ENCODE results near the gene PAQR4.

PAQR4 gene

DNA sequence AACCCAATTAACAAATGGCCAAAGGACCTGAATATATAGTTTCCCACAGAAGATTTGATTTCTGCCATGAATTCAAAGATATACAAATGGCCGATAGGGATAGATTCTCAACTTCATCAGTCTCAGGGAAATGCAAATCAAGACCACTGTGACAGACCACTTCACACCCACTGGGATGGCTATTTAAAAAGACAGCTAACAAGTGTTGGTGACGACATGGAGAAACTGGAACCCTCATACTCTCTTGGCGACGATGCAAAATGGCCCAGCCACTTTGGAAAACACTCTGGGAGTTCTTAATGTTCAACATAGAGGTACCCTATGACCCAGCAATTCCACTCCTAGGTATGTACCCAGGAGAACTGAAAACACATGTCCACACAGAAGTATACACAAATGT, 22.5 kb upstream of the PAQR4 start:
- Histone ChIP-seq H3K4me3 (ENCODE audit: low read length) (no peak overlapping the region), H3K27me3 (ENCODE audit: low read depth, low read length) (no peaks in the 10 kb centered on the region), H3K4me1 (ENCODE audit: low read length) (peaks cover 9% of the 10 kb centered on the region), H3K36me3 (replicated peaks; ENCODE audit: low read depth, low read length) (peaks cover 2% of the 10 kb centered on the region), H3K4me2 (ENCODE audit: low read length) (no peak overlapping the region), H4K20me1 (ENCODE audit: insufficient read depth, low read length) (no peaks in the 10 kb centered on the region), H3K27ac (ENCODE audit: low read length) (no peak overlapping the region), H2AFZ (ENCODE audit: low read depth, low read length) (no peak overlapping the region), H3K9ac (ENCODE audit: low read length) (no peak overlapping the region), H3K9me3 (ENCODE audit: insufficient read depth, low read length) (no peaks in the 10 kb centered on the region), H3K79me2 (ENCODE audit: low read length) (no peaks in the 10 kb centered on the region)
- TF ChIP-seq EZH2phosphoT487 (IDR thresholded peaks at IDR 0.05; ENCODE audit: low read depth), result no peak
- TF ChIP-seq, protein P1, sequence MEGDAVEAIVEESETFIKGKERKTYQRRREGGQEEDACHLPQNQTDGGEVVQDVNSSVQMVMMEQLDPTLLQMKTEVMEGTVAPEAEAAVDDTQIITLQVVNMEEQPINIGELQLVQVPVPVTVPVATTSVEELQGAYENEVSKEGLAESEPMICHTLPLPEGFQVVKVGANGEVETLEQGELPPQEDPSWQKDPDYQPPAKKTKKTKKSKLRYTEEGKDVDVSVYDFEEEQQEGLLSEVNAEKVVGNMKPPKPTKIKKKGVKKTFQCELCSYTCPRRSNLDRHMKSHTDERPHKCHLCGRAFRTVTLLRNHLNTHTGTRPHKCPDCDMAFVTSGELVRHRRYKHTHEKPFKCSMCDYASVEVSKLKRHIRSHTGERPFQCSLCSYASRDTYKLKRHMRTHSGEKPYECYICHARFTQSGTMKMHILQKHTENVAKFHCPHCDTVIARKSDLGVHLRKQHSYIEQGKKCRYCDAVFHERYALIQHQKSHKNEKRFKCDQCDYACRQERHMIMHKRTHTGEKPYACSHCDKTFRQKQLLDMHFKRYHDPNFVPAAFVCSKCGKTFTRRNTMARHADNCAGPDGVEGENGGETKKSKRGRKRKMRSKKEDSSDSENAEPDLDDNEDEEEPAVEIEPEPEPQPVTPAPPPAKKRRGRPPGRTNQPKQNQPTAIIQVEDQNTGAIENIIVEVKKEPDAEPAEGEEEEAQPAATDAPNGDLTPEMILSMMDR (IDR thresholded peaks at IDR 0.05; ENCODE audit: low read depth, low read length), result no peak

DNA sequence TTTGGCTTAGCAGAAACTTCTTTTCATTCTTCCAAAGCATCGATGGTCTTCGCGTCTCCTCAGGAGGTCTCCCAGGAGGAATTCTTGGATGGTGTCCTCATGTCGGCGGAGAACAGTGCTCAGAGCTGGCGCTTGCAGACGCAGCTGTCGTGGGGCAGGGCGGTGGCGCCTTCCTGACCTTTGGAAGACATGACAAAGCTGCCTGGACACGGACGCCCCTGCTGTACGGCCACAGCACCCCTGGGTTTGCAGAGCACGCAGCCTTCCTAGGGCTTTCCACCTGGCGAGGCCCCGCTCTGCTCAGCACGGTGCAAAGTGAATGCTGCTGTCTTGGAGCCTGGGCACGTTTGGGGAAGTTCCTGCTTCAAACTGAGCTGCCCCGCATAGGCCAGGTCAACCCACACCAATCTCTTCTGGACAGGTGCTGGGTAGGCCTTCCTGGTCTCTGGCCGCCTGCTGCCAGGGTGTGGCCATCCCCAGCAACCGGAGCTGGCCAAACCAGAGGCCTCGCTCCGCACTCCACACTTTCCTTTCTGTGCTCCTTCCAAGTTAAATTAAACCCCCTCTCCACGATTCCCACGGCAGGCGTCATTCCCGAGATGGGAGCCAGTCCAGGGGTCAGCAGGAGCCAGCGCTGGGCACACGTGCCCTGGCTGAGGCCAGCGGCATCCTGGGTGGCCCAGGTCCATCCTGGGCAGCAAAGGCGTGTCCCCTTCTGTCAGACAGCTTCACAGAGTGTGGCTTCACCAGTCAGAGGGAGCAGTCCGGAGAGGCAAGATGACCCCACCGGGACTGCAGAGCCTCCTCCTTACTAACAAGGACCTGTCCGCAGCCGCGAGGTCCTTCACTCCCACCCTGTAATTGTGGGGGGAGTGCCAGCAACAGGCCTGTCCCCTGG, 20.1 kb upstream of the PAQR4 start:
- Histone ChIP-seq H3K4me1 (ENCODE audit: low read length) (peaks cover 3% of the 10 kb centered on the region), H3K27me3 (ENCODE audit: low read depth, low read length) (peaks cover 3% of the 10 kb centered on the region; the same call in 1 of the 2 replicates), H3K9me3 (ENCODE audit: insufficient read depth, low read length) (no peaks in the 10 kb centered on the region), H3K27ac (ENCODE audit: low read length) (no peak overlapping the region), H3K9ac (ENCODE audit: low read length) (no peak overlapping the region), H3K4me3 (ENCODE audit: low read length) (no peak overlapping the region), H3K36me3 (replicated peaks; ENCODE audit: low read depth, low read length) (peaks cover 2% of the 10 kb centered on the region), H3K4me2 (ENCODE audit: low read length) (no peak overlapping the region), H2AFZ (ENCODE audit: low read depth, low read length) (no peak overlapping the region), H4K20me1 (ENCODE audit: insufficient read depth, low read length) (no peaks in the 10 kb centered on the region), H3K79me2 (ENCODE audit: low read length) (no peaks in the 10 kb centered on the region)
- TF ChIP-seq EZH2phosphoT487 (IDR thresholded peaks at IDR 0.05; ENCODE audit: low read depth), result no peak
- TF ChIP-seq, protein P1 (IDR thresholded peaks at IDR 0.05; ENCODE audit: low read depth, low read length), result no peak

DNA sequence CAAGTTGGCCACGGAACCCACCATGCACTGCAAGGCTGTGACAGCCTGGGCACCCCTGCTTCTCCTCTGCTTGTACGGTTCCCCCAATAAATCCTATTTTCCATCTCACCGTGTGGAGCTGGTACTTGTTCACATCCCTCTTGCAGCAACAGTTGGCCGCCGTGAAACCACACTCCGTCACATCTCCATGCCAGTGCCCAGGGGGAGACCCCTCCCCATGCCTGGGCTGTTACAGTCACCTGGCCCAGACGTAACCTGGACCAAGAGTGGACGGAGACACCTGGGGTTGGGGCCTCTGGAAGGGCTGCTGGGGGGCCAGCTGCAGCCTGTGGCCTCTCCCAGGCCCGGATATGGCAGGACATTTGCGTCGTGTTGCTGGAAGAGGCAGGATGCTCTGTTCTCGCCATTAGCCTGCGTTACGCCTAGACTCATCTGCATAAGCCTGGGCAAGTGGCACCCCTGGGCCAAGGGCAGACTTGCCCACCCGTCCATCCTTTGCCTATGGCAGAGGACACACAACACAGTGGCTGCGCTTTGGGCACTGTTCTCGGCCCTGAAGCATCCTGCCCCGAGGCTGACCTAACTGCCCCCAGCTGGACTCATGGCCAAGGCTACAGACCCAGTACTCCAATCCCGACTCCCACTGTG, 19.3 kb upstream of the PAQR4 start:
- Histone ChIP-seq H4K20me1 (ENCODE audit: insufficient read depth, low read length) (no peaks in the 10 kb centered on the region), H3K4me2 (ENCODE audit: low read length) (no peak overlapping the region), H3K27ac (ENCODE audit: low read length) (no peak overlapping the region), H3K27me3 (ENCODE audit: low read depth, low read length) (peaks cover 3% of the 10 kb centered on the region; the same call in 1 of the 2 replicates), H2AFZ (ENCODE audit: low read depth, low read length) (no peak overlapping the region), H3K79me2 (ENCODE audit: low read length) (no peaks in the 10 kb centered on the region), H3K36me3 (replicated peaks; ENCODE audit: low read depth, low read length) (peaks cover 2% of the 10 kb centered on the region), H3K4me1 (ENCODE audit: low read length) (peaks cover 11% of the 10 kb centered on the region), H3K9ac (ENCODE audit: low read length) (no peak overlapping the region), H3K9me3 (ENCODE audit: insufficient read depth, low read length) (no peaks in the 10 kb centered on the region), H3K4me3 (ENCODE audit: low read length) (no peak overlapping the region)
- TF ChIP-seq, protein P1 (IDR thresholded peaks at IDR 0.05; ENCODE audit: low read depth, low read length), result no peak
- TF ChIP-seq EZH2phosphoT487 (IDR thresholded peaks at IDR 0.05; ENCODE audit: low read depth), result no peak

DNA sequence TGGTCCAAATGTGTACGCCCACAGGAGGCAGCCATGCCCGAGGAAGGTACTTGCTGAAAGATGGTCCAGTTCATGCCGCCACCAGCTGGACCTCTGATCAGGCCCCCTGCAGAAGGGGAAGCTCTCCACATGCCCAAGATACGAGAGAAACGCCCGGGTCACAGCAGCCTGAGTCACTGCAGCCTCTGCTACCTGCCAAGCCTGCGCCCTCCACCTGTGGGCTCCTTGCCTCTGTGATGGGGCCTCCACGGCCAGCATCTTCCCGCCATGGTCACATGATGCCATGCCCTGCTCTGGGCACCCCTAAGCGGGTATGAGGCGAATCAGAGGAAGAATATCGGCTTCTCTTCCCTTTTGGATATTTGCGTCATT, 18.8 kb upstream of the PAQR4 start:
- Histone ChIP-seq H3K79me2 (ENCODE audit: low read length) (no peaks in the 10 kb centered on the region), H3K9me3 (ENCODE audit: insufficient read depth, low read length) (no peaks in the 10 kb centered on the region), H3K9ac (ENCODE audit: low read length) (no peak overlapping the region), H3K4me3 (ENCODE audit: low read length) (no peak overlapping the region), H2AFZ (ENCODE audit: low read depth, low read length) (no peak overlapping the region), H3K4me1 (ENCODE audit: low read length) (peaks cover 16% of the 10 kb centered on the region), H3K27me3 (ENCODE audit: low read depth, low read length) (peaks cover 3% of the 10 kb centered on the region; the same call in 1 of the 2 replicates), H3K36me3 (replicated peaks; ENCODE audit: low read depth, low read length) (peaks cover 2% of the 10 kb centered on the region), H3K4me2 (ENCODE audit: low read length) (no peak overlapping the region), H3K27ac (ENCODE audit: low read length) (no peak overlapping the region), H4K20me1 (ENCODE audit: insufficient read depth, low read length) (no peaks in the 10 kb centered on the region)
- TF ChIP-seq EZH2phosphoT487 (IDR thresholded peaks at IDR 0.05; ENCODE audit: low read depth), result no peak
- TF ChIP-seq, protein P1 (IDR thresholded peaks at IDR 0.05; ENCODE audit: low read depth, low read length), result no peak

All from OCI-LY3 (cell line).